HG02884 (cell line): ENCODE results near the gene ERBB3.
A peak's percentile ranks its signal among the peaks of the same experiment; 100 is the strongest.

Source experiments
- ATAC-seq: cut with Tn5 transposase; IDR thresholded peaks from one replicate; pipeline ENCODE4 v1.9.1; 2021; ENCODE audit warnings: mild to moderate bottlenecking, moderate library complexity; ENCODE audit not compliant: unreplicated experiment

Gene ERBB3

DNA sequence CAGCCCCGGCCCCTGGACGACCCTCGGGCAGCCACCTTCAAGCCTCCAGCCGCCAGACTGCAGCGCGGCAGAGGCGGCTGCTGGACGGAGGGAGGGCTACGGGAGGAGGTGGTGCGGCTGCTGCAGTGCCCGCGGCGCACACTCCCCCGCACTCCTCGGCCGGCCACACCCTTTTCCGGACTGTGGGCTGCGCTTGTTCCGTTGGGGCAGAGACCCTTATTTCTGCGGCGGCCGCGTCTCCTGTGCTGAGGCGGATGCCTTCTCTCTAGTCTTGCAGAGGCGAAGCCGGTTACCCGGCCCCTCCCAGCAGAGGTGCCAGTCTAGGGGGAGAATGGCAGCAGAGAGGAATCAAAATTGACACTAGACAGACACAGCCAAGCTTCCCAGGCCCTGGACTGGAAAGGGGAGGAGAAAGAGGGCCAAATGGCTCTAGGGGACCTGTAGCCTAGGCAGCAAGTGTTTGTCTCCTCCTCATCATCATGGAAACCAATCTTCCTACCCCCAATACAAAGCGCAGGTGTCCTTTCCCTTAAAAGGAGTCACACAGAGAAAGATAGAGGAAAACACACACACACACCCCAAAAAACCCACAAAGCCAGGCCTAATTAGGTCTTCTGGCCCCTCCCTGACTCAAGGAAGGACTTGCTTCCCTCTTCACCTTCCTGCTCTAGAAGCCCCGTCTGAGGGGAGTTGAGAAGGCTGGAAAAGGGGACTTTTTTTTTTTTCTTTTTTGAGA, 49.4 kb downstream of the ERBB3 start:
- no peak for ATAC-seq

- ATAC-seq, result no peak
Observed at GRCh38 chr12:56129942-56130495, 50.1 kb downstream of the ERBB3 start.

GRCh38 chr12:56130876-56131275, 50.9 kb downstream of the ERBB3 start:
- ATAC-seq, result no peak

DNA sequence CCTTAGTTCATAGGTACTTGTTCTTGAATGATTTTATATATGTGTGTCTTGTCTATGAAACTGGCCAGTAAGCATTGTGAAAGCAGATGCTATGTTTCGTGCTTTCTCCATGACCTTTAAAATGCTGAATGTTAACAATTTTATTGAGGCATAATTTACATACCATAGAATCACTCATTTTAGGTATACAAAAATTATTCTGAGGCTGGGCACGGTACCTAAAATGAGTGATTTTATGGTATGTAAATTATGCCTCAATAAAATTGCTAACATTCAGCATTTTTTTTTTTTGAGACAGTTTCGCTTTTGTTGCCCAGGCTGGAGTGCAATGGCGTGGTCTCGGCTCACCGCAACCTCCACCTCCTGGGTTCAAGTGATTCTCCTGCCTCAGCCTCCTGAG, 54.9 kb downstream of the ERBB3 start:
- ATAC-seq, result no peak

DNA sequence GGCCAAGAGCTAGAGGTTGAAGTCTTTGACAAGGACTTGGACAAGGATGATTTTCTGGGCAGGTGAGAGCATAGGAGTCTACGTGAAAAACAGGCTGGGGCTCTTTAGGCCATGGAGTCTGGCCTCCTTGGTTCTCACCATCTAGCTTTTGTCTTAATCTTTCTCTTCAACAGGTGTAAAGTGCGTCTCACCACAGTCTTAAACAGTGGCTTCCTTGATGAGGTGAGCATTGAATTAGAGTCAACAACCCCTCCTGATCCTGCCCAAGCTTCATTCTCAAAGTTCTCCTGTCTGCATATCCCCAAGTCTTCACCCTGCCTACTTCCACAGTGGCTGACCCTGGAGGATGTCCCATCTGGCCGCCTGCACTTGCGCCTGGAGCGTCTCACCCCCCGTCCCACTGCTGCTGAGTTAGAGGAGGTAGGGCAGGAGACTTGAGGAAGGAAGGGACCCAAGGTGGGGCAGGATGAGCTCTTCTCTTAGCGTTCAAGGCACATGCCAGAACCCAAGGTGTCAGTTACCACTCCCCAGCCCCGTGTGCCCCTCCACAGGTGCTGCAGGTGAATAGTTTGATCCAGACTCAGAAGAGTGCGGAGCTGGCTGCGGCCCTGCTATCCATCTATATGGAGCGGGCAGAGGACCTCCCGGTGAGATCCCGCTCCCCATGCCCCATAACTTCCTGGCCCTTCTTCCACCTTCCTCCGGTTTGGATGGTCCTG, 58.0 kb downstream of the ERBB3 start:
- no peak for ATAC-seq

GRCh38 chr12:56141946-56142784, 62.2 kb downstream of the ERBB3 start:
- no peak for ATAC-seq

- ATAC-seq, result no peak
Observed at GRCh38 chr12:56143217-56143616, 63.3 kb downstream of the ERBB3 start.

GRCh38 chr12:56143870-56144269, 63.9 kb downstream of the ERBB3 start:
- ATAC-seq, result no peak

GRCh38 chr12:56145217-56145616, 65.3 kb downstream of the ERBB3 start:
- no peak for ATAC-seq

DNA sequence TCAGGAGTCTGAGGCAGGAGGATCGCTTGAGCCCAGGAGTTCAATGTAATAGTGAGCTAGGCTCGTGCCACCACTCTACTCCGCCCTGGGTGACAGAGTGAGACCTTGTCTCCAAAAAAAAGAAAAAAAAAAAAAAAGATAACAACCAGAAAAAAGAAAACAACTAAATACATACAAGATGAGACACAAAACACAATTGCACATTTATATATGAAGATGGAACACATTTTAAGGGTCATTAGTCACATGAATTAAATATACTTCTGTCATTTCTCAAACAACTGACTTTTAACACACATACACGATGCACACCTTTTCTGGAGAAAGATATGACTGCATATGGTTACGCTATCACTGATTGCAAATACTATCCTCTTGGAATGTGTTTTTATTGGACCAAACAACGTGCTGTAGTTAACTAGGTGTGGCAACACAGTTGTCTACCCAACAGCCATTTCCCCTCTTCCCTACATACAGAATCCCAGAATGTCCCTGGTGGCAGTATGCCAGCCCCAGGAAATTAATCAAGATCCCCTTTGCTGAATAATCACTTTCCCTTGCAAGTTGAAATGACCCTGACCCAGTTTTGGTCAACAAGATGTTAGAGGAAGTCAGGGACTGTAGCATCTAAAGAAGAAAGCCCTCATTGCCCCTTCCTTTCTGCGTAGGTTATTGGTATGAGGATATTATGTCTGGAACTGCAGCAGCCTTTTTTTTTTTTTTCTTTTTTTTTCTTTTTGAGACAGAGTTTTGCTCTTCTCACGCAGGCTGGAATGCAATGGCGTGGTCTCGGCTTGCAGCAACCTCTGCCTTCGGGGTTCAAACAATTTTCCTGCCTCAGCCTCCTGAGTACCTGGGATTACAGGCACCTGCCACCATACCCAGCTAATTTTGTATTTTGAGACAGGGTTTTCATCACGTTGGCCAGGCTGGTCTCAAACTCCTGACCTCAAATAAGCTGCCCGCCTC, 66.8 kb downstream of the ERBB3 start:
- ATAC-seq, result no peak

GRCh38 chr12:56150563-56150962, 70.6 kb downstream of the ERBB3 start:
- no peak for ATAC-seq

GRCh38 chr12:56151672-56152131, 71.7 kb downstream of the ERBB3 start:
- peak; percentile 46 for ATAC-seq

GRCh38 chr12:56152132-56152755, 72.3 kb downstream of the ERBB3 start, which contains the start of gene MYL6B:
Gene MYL6B, plus strand, starts transcription at chr12:56152587. Its CDS starts 1,332 bp downstream, at chr12:56153919.
- ATAC-seq, result peak; percentile 83
